A549 (cell line): ENCODE results near the gene BHLHE23.

Experiments used
- CHD2 ChIP-seq: fragments of 150-350 bp; IDR thresholded peaks from 2 replicates; pipeline ENCODE4 v1.6.1; 2014; ENCODE audit warnings: low read length; ENCODE audit not compliant: partially characterized antibody
- EP300 ChIP-seq, 2 experiments: fragments of >200 bp; sonication (Bioruptor Twin); formaldehyde crosslinking; IDR thresholded peaks; 2 replicates in 1 of 2; 3 replicates in 1 of 2; pipeline ENCODE4 v1.6.1; 2016 to 2017
- FOSB ChIP-seq: fragments of 250-450 bp; sonication (Bioruptor Pico); IDR thresholded peaks from 2 replicates; pipeline ENCODE4 v1.5.0; 2020; ENCODE audit warnings: mild to moderate bottlenecking, moderate library complexity
- HOXA7 ChIP-seq: fragments of 250-450 bp; sonication (Bioruptor Pico); IDR thresholded peaks from 2 replicates; pipeline ENCODE4 v1.5.0; 2020; ENCODE audit warnings: mild to moderate bottlenecking, moderate library complexity
- JUN ChIP-seq, 2 experiments: fragments of >200 bp; sonication (Bioruptor Twin); formaldehyde crosslinking; IDR thresholded peaks; 2 replicates in 1 of 2; 3 replicates in 1 of 2; pipeline ENCODE4 v1.6.1; 2016 to 2017
- NPAS2 ChIP-seq: fragments of 250-450 bp; sonication (Bioruptor Pico); IDR thresholded peaks from 2 replicates; pipeline ENCODE4 v1.8.0; 2022; ENCODE audit warnings: mild to moderate bottlenecking, moderate library complexity, borderline replicate concordance
- POLR2A ChIP-seq: IDR thresholded peaks from 2 replicates; pipeline ENCODE4 v1.6.1; 2012; ENCODE audit warnings: mild to moderate bottlenecking, low read length
- RCOR1 ChIP-seq: fragments of 150-350 bp; IDR thresholded peaks from 2 replicates; pipeline ENCODE4 v1.6.1; 2014; ENCODE audit warnings: antibody characterized with exemption, low read length, low read depth
- RFX5 ChIP-seq: fragments of 450-650 bp; IDR thresholded peaks from 2 replicates; pipeline ENCODE4 v1.7.1; 2014; ENCODE audit warnings: antibody characterized with exemption, mild to moderate bottlenecking, moderate library complexity
- RNF2 ChIP-seq: fragments of 200-600 bp; sonication (generic); IDR thresholded peaks from 2 replicates; pipeline ENCODE4 v1.6.1; 2016; ENCODE audit warnings: low read depth, mild to moderate bottlenecking, antibody characterized with exemption, moderate library complexity, borderline replicate concordance
- SMC3 ChIP-seq: fragments of >200 bp; sonication (Bioruptor Twin); formaldehyde crosslinking; IDR thresholded peaks from 3 replicates; pipeline ENCODE4 v1.6.1; 2018; ENCODE audit warnings: inconsistent platforms
- TF ChIP-seq, protein P1 (sequence below): fragments of >200 bp; sonication (Bioruptor Twin); formaldehyde crosslinking; IDR thresholded peaks from 3 replicates; pipeline ENCODE4 v1.5.1; 2016

DNA sequence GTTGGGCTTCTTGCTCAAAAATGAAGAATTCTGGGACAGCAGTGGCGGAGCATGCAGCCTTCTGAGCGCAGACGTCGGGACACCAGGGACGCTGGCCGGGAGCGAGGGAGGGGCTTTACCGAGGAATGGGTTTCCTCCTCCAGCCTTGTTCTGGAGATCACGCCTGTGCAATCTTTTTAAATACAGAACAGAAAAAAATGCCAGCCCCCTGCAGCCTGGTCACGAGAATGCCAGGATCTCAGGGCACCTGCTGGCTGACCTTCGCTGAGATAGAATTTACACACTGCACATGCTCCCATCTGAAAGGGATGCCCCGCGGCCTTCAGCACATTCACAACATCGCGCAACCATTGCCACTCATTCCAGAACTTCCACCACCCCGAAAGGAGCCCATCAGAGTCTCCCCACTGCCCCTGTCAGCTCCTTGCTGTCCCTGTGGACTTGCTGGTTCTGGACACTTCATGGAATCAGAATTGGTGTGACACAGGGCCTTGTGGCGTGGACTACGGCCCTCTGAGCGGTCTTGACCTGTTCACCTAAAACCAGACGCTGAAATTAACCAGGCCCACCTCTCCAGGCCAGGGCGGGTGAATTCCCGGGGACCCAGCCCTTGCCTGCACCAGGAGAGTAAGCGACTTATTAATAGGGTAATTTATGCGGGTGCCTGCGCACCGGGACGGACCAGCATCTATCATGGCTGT, 20.6 kb upstream of the BHLHE23 start:
- TF ChIP-seq, protein P1, sequence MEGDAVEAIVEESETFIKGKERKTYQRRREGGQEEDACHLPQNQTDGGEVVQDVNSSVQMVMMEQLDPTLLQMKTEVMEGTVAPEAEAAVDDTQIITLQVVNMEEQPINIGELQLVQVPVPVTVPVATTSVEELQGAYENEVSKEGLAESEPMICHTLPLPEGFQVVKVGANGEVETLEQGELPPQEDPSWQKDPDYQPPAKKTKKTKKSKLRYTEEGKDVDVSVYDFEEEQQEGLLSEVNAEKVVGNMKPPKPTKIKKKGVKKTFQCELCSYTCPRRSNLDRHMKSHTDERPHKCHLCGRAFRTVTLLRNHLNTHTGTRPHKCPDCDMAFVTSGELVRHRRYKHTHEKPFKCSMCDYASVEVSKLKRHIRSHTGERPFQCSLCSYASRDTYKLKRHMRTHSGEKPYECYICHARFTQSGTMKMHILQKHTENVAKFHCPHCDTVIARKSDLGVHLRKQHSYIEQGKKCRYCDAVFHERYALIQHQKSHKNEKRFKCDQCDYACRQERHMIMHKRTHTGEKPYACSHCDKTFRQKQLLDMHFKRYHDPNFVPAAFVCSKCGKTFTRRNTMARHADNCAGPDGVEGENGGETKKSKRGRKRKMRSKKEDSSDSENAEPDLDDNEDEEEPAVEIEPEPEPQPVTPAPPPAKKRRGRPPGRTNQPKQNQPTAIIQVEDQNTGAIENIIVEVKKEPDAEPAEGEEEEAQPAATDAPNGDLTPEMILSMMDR, result no peak
- no peak for TF ChIP-seq POLR2A
- no peak for TF ChIP-seq CHD2
- TF ChIP-seq EP300 (IDR thresholded peaks at IDR 0.05), result no peak
- no peak for TF ChIP-seq HOXA7 (CRISPR knock-in tag)
- no peak for TF ChIP-seq RFX5
- no peak for TF ChIP-seq RCOR1
- TF ChIP-seq SMC3, result no peak
- TF ChIP-seq RNF2, result no peak
- TF ChIP-seq NPAS2, result no peak
- TF ChIP-seq JUN (IDR thresholded peaks at IDR 0.05), result no peak
- TF ChIP-seq FOSB, result no peak
